ENCODE data around the gene GSE1. TPM values are rescaled to one million over a fixed set of nuclear protein-coding genes. Genes with fewer than 3 reads are reported as not detected.
A peak's percentile ranks its signal among the peaks of the same experiment; 100 is the strongest.

Gene GSE1
- total and polyA plus RNA-seq, 4 donors = 3.9 to 111 (median 35.7) TPM

- Histone ChIP-seq H3K36me3 (ENCODE audit: control insufficient read depth in 1 of 2, insufficient read depth in 2 of 2, low read length in 1 of 2) (no peaks in the 10 kb centered on the region), H3K4me3 (ENCODE audit: low read length in 2 of 2) (no peak overlapping the region), H3K27ac (ENCODE audit: low read depth in 1 of 2, low read length in 2 of 2) (no peak overlapping the region), H3K9me3 (ENCODE audit: control insufficient read depth, low read length) (no peaks in the 10 kb centered on the region), H3K4me1 (ENCODE audit: control insufficient read depth in 1 of 2, insufficient read depth in 2 of 2, low read length in 2 of 2) (no peaks in the 10 kb centered on the region), H3K27me3 (ENCODE audit: control insufficient read depth in 1 of 2, insufficient read depth in 2 of 2, low read length in 1 of 2) (no peaks in the 10 kb centered on the region)
- WGBS, 2 donors = 76 to 91% methylated on average over 23 to 27 of the region's 27 CpGs
- no peak for DNase-seq
- intact Hi-C loops (cut with DNase I) = no loop called here
- no peak for ATAC-seq (ENCODE audit: low FRiP score)
Observed at GRCh38 chr16:85625053-85625452, 11.9 kb downstream of the GSE1 start.

GRCh38 chr16:85625485-85626117 is 12.5 kb downstream of the GSE1 start:
- 92 to 95% methylated on average over 18 of the region's 18 CpGs for WGBS, 2 donors
- Histone ChIP-seq H3K4me1 (ENCODE audit: control insufficient read depth in 1 of 2, insufficient read depth in 2 of 2, low read length in 2 of 2) (no peaks in the 10 kb centered on the region), H3K36me3 (ENCODE audit: control insufficient read depth in 1 of 2, insufficient read depth in 2 of 2, low read length in 1 of 2) (no peaks in the 10 kb centered on the region), H3K27ac (ENCODE audit: low read depth in 1 of 2, low read length in 2 of 2) (no peak overlapping the region), H3K9me3 (ENCODE audit: control insufficient read depth, low read length) (no peaks in the 10 kb centered on the region), H3K27me3 (ENCODE audit: control insufficient read depth in 1 of 2, insufficient read depth in 2 of 2, low read length in 1 of 2) (no peaks in the 10 kb centered on the region), H3K4me3 (ENCODE audit: low read length in 2 of 2) (no peak overlapping the region)
- DNase-seq = no peak
- intact Hi-C loops (cut with DNase I) = no loop called here
- no peak for ATAC-seq (ENCODE audit: low FRiP score)

- Histone ChIP-seq H3K36me3 (ENCODE audit: control insufficient read depth in 1 of 2, insufficient read depth in 2 of 2, low read length in 1 of 2) (no peaks in the 10 kb centered on the region), H3K9me3 (ENCODE audit: control insufficient read depth, low read length) (no peaks in the 10 kb centered on the region), H3K4me1 (ENCODE audit: control insufficient read depth in 1 of 2, insufficient read depth in 2 of 2, low read length in 2 of 2) (no peaks in the 10 kb centered on the region), H3K4me3 (ENCODE audit: low read length in 2 of 2) (no peak overlapping the region), H3K27ac (ENCODE audit: low read depth in 1 of 2, low read length in 2 of 2) (no peak overlapping the region), H3K27me3 (ENCODE audit: control insufficient read depth in 1 of 2, insufficient read depth in 2 of 2, low read length in 1 of 2) (no peaks in the 10 kb centered on the region)
- DNase-seq (no peak), ATAC-seq (ENCODE audit: low FRiP score) (no peak)
- WGBS, 2 donors = 77 to 87% methylated on average over 37 of the region's 37 CpGs
- intact Hi-C loops (cut with DNase I) = no loop called here
Observed at GRCh38 chr16:85626191-85626981, 13.3 kb downstream of the GSE1 start.

- no peak for ATAC-seq (ENCODE audit: low FRiP score)
- Histone ChIP-seq H3K4me3 (ENCODE audit: low read length in 2 of 2) (no peak overlapping the region), H3K9me3 (ENCODE audit: control insufficient read depth, low read length) (no peaks in the 10 kb centered on the region), H3K27ac (ENCODE audit: low read depth in 1 of 2, low read length in 2 of 2) (no peak overlapping the region), H3K4me1 (ENCODE audit: control insufficient read depth in 1 of 2, insufficient read depth in 2 of 2, low read length in 2 of 2) (no peaks in the 10 kb centered on the region), H3K36me3 (ENCODE audit: control insufficient read depth in 1 of 2, insufficient read depth in 2 of 2, low read length in 1 of 2) (no peaks in the 10 kb centered on the region), H3K27me3 (ENCODE audit: control insufficient read depth in 1 of 2, insufficient read depth in 2 of 2, low read length in 1 of 2) (no peaks in the 10 kb centered on the region)
- WGBS, 2 donors = 76 to 83% methylated on average over 8 of the region's 8 CpGs
- no peak for DNase-seq
- intact Hi-C loops (cut with DNase I) = no loop called here
Observed at GRCh38 chr16:85627089-85627488, 14.0 kb downstream of the GSE1 start.

GRCh38 chr16:85627526-85628264 is 14.6 kb downstream of the GSE1 start:
- ATAC-seq (ENCODE audit: low FRiP score) (peak; percentile 11), DNase-seq (no peak)
- Histone ChIP-seq H3K36me3 (ENCODE audit: control insufficient read depth in 1 of 2, insufficient read depth in 2 of 2, low read length in 1 of 2) (no peaks in the 10 kb centered on the region), H3K27me3 (ENCODE audit: control insufficient read depth in 1 of 2, insufficient read depth in 2 of 2, low read length in 1 of 2) (no peaks in the 10 kb centered on the region), H3K9me3 (ENCODE audit: control insufficient read depth, low read length) (no peaks in the 10 kb centered on the region), H3K4me3 (ENCODE audit: low read length in 2 of 2) (no peak overlapping the region), H3K4me1 (ENCODE audit: control insufficient read depth in 1 of 2, insufficient read depth in 2 of 2, low read length in 2 of 2) (no peaks in the 10 kb centered on the region), H3K27ac (ENCODE audit: low read depth in 1 of 2, low read length in 2 of 2) (no peak overlapping the region)
- WGBS, 2 donors = 63 to 66% methylated on average over 28 to 30 of the region's 30 CpGs
- intact Hi-C loops (cut with DNase I) = no loop called here

- no peak for DNase-seq
- Histone ChIP-seq H3K4me3 (ENCODE audit: low read length in 2 of 2) (no peak overlapping the region), H3K4me1 (ENCODE audit: control insufficient read depth in 1 of 2, insufficient read depth in 2 of 2, low read length in 2 of 2) (no peaks in the 10 kb centered on the region), H3K27ac (ENCODE audit: low read depth in 1 of 2, low read length in 2 of 2) (no peak overlapping the region), H3K9me3 (ENCODE audit: control insufficient read depth, low read length) (no peaks in the 10 kb centered on the region), H3K27me3 (ENCODE audit: control insufficient read depth in 1 of 2, insufficient read depth in 2 of 2, low read length in 1 of 2) (no peaks in the 10 kb centered on the region), H3K36me3 (ENCODE audit: control insufficient read depth in 1 of 2, insufficient read depth in 2 of 2, low read length in 1 of 2) (no peaks in the 10 kb centered on the region)
- 38 to 40% methylated on average over 5 of the region's 5 CpGs for WGBS, 2 donors
- no peak for ATAC-seq (ENCODE audit: low FRiP score)
- intact Hi-C loops (cut with DNase I) = no loop called here
Observed at GRCh38 chr16:85628265-85628556, 15.1 kb downstream of the GSE1 start.

- Histone ChIP-seq H3K36me3 (ENCODE audit: control insufficient read depth in 1 of 2, insufficient read depth in 2 of 2, low read length in 1 of 2) (no peaks in the 10 kb centered on the region), H3K4me3 (ENCODE audit: low read length in 2 of 2) (no peak overlapping the region), H3K27ac (ENCODE audit: low read depth in 1 of 2, low read length in 2 of 2) (no peak overlapping the region), H3K4me1 (ENCODE audit: control insufficient read depth in 1 of 2, insufficient read depth in 2 of 2, low read length in 2 of 2) (no peaks in the 10 kb centered on the region), H3K27me3 (ENCODE audit: control insufficient read depth in 1 of 2, insufficient read depth in 2 of 2, low read length in 1 of 2) (no peaks in the 10 kb centered on the region), H3K9me3 (ENCODE audit: control insufficient read depth, low read length) (no peaks in the 10 kb centered on the region)
- no peak for ATAC-seq (ENCODE audit: low FRiP score)
- intact Hi-C loops (cut with DNase I) = no loop called here
- WGBS, 2 donors = 92 to 94% methylated on average over 14 of the region's 14 CpGs
- DNase-seq = no peak
Observed at GRCh38 chr16:85628645-85629044, 15.5 kb downstream of the GSE1 start.

GRCh38 chr16:85629326-85629725 is 16.2 kb downstream of the GSE1 start:
- no peaks in the 10 kb centered on the region for H3K9me3 ChIP-seq (ENCODE audit: control insufficient read depth, low read length)
- no peak overlapping the region for H3K4me3 ChIP-seq (ENCODE audit: low read length in 2 of 2)
- no peaks in the 10 kb centered on the region for H3K4me1 ChIP-seq (ENCODE audit: control insufficient read depth in 1 of 2, insufficient read depth in 2 of 2, low read length in 2 of 2)
- H3K36me3 ChIP-seq (ENCODE audit: control insufficient read depth in 1 of 2, insufficient read depth in 2 of 2, low read length in 1 of 2) = no peaks in the 10 kb centered on the region
- intact Hi-C loops (cut with DNase I) = no loop called here
- ATAC-seq (ENCODE audit: low FRiP score) = no peak
- H3K27me3 ChIP-seq (ENCODE audit: control insufficient read depth in 1 of 2, insufficient read depth in 2 of 2, low read length in 1 of 2) = no peaks in the 10 kb centered on the region
- DNase-seq = no peak
- 89 to 98% methylated on average over 10 of the region's 10 CpGs for WGBS, 2 donors
- no peak overlapping the region for H3K27ac ChIP-seq (ENCODE audit: low read depth in 1 of 2, low read length in 2 of 2)

GRCh38 chr16:85629853-85630252 is 16.7 kb downstream of the GSE1 start:
- Histone ChIP-seq H3K4me3 (ENCODE audit: low read length in 2 of 2) (no peak overlapping the region), H3K36me3 (ENCODE audit: control insufficient read depth in 1 of 2, insufficient read depth in 2 of 2, low read length in 1 of 2) (no peaks in the 10 kb centered on the region), H3K27me3 (ENCODE audit: control insufficient read depth in 1 of 2, insufficient read depth in 2 of 2, low read length in 1 of 2) (no peaks in the 10 kb centered on the region), H3K9me3 (ENCODE audit: control insufficient read depth, low read length) (no peaks in the 10 kb centered on the region), H3K27ac (ENCODE audit: low read depth in 1 of 2, low read length in 2 of 2) (no peak overlapping the region), H3K4me1 (ENCODE audit: control insufficient read depth in 1 of 2, insufficient read depth in 2 of 2, low read length in 2 of 2) (no peaks in the 10 kb centered on the region)
- 97 to 98% methylated on average over 5 of the region's 5 CpGs for WGBS, 2 donors
- ATAC-seq (ENCODE audit: low FRiP score) = no peak
- DNase-seq = no peak
- intact Hi-C loops (cut with DNase I) = no loop called here

All from aorta (tissue), 5 donors.